GM23248 (cell line): Measurements from ENCODE around the gene AP1AR.

Experiments used
- EZH2 ChIP-seq: fragments of 200-600 bp; sonication (generic); IDR thresholded peaks from 2 replicates; pipeline ENCODE4 v1.6.1; 2018; ENCODE audit warnings: antibody characterized with exemption, mild to moderate bottlenecking; ENCODE audit not compliant: insufficient read depth, poor library complexity, severe bottlenecking
- EZH2phosphoT487 ChIP-seq: fragments of 200-600 bp; sonication (generic); IDR thresholded peaks from 2 replicates; pipeline ENCODE4 v1.6.1; 2018; ENCODE audit warnings: antibody characterized with exemption, moderate library complexity, mild to moderate bottlenecking, low read depth; ENCODE audit not compliant: insufficient read depth

GRCh38 chr4:112251019-112251643 is 19.5 kb downstream of the AP1AR start:
- TF ChIP-seq EZH2 (no peak), EZH2phosphoT487 (no peak)
